Measurements from ENCODE around the gene KRTAP3-1.
A peak's percentile ranks its signal among the peaks of the same experiment; 100 is the strongest.
"Not testable (repeated sequence)": the region's sequence is repeated elsewhere in the genome, so short reads cannot be mapped to it uniquely, and the experiment has no call there.

Gene KRTAP3-1

GRCh38 chr17:41008811-41009210 is at the start of gene KRTAP3-1:
KRTAP3-1 (minus strand) TSS chr17:41009128; CDS start chr17:41009074, 54 bp downstream.
- no peak for DNase-seq

- DNase-seq, result no peak
These were observed 48.6 kb upstream of the KRTAP3-1 start for GRCh38 chr17:41057547-41057946.

GRCh38 chr17:41055130-41055529 is 46.2 kb upstream of the KRTAP3-1 start, which contains the start of gene KRTAP2-2:
KRTAP2-2 (minus strand) TSS chr17:41055230; CDS start chr17:41055211, 19 bp downstream.
- not testable (repeated sequence) for DNase-seq

- not testable (repeated sequence) for DNase-seq
These were observed 45.6 kb upstream of the KRTAP3-1 start for GRCh38 chr17:41054556-41054955.

- DNase-seq, result no peak
These were observed 45.1 kb upstream of the KRTAP3-1 start for GRCh38 chr17:41054025-41054424.

- no peak for DNase-seq
These were observed 43.6 kb upstream of the KRTAP3-1 start for GRCh38 chr17:41052566-41052965.

GRCh38 chr17:41049110-41049509 is 40.2 kb upstream of the KRTAP3-1 start:
- DNase-seq, result peak; percentile 25 to 67

- DNase-seq, result peak in 1 of 2 experiments; percentile 27
These were observed 39.5 kb upstream of the KRTAP3-1 start for GRCh38 chr17:41048441-41048840.

- DNase-seq, result not testable (repeated sequence)
These were observed 38.0 kb upstream of the KRTAP3-1 start, which contains the start of gene KRTAP2-1 for GRCh38 chr17:41046735-41047465. KRTAP2-1 (minus strand) TSS chr17:41047316; CDS start chr17:41047267, 49 bp downstream.

- no peak for DNase-seq
These were observed 34.0 kb upstream of the KRTAP3-1 start for GRCh38 chr17:41042953-41043352.

GRCh38 chr17:41040783-41041571 is 32.0 kb upstream of the KRTAP3-1 start, which contains the start of gene KRTAP1-1:
KRTAP1-1 (minus strand) TSS chr17:41041450; CDS start chr17:41041397, 53 bp downstream.
- not testable (repeated sequence) for DNase-seq

GRCh38 chr17:41037853-41038350 is 29.0 kb upstream of the KRTAP3-1 start:
- no peak for DNase-seq

- DNase-seq, result not testable (repeated sequence)
These were observed 25.5 kb upstream of the KRTAP3-1 start, which contains the start of gene KRTAP1-3 for GRCh38 chr17:41034346-41034935. KRTAP1-3 (minus strand) TSS chr17:41034874; CDS start chr17:41034821, 53 bp downstream.

- DNase-seq, result no peak
These were observed 20.8 kb upstream of the KRTAP3-1 start, which contains the start of gene KRTAP1-4 for GRCh38 chr17:41029633-41030245. KRTAP1-4 (minus strand) TSS chr17:41030195; CDS start chr17:41030078, 117 bp downstream.

- DNase-seq, result no peak
These were observed 18.0 kb upstream of the KRTAP3-1 start, which contains the start of gene KRTAP1-5 for GRCh38 chr17:41026715-41027471. KRTAP1-5 (minus strand) TSS chr17:41027208; CDS start chr17:41027155, 53 bp downstream.

- DNase-seq, result no peak
These were observed 15.8 kb upstream of the KRTAP3-1 start for GRCh38 chr17:41024697-41025096.

- no peak for DNase-seq
These were observed 11.4 kb upstream of the KRTAP3-1 start for GRCh38 chr17:41020336-41020735.

- no peak for DNase-seq
These were observed 10.5 kb upstream of the KRTAP3-1 start for GRCh38 chr17:41019415-41019814.

- no peak for DNase-seq
These were observed 9.6 kb upstream of the KRTAP3-1 start for GRCh38 chr17:41018541-41018940.

- DNase-seq, result no peak
These were observed 7.8 kb upstream of the KRTAP3-1 start for GRCh38 chr17:41016578-41017215.

GRCh38 chr17:41015454-41015853 is 6.5 kb upstream of the KRTAP3-1 start:
- DNase-seq, result no peak

Measured in SW 1271 (cell line).